ENCODE data around the gene FKBP2.

DNA sequence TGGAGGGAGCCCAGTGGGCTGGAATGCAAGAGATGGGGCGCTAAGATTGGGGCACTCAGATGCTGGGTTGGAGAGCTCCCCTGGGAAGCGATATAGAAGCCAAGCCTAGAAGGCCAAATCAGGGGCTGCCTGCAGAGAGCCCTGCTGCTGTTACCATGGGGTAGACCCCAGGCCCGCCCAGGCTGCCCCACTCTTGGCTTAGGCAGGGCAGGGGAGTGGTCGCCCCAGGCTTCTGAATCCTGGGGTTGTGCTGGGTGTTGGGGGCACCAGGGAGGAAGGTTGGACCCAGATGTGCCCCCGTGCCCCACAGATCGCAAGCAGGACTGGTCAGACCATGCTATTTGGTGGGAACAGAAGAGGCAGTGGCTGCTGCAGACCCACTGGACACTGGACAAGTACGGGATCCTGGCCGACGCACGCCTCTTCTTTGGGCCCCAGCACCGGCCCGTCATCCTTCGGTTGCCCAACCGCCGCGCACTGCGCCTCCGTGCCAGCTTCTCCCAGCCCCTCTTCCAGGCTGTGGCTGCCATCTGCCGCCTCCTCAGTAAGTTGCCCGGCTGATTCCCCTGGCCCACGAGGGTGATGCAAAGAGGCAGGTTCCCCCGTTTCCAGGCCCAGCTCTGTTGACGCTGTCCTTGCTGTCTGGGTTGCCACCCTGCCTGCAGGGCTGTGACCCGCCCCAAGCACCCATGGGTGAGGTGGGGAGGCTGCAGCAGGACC is 30.4 kb upstream of the FKBP2 start:
- TF ChIP-seq CTCF (IDR thresholded peaks at IDR 0.05) (no peak), POLR2A (IDR thresholded peaks at IDR 0.05) (no peak)
